ENCODE results near the gene GIPC1.

The GIPC1 gene

GRCh38 chr19:14517446-14517839 is 21.5 kb upstream of the GIPC1 start:
- Histone ChIP-seq H3K4me2 (peak overlapping the region; percentile 79), H3K27me3 (ENCODE audit: insufficient read depth, low read depth) (no peaks in the 10 kb centered on the region), H3K4me3 (IDR thresholded peaks at IDR 0.05; ENCODE audit: insufficient read depth, low read depth, low read length) (no peak overlapping the region), H3K36me3 (ENCODE audit: insufficient read depth) (peaks cover 10% of the 10 kb centered on the region; the same call in 1 of the 2 replicates), H2AFZ (ENCODE audit: low read depth) (peak overlapping the region; percentile 52), H3K4me1 (ENCODE audit: low read depth, poor library complexity, severe bottlenecking) (peaks cover 22% of the 10 kb centered on the region), H4K20me1 (ENCODE audit: insufficient read depth) (peaks cover 17% of the 10 kb centered on the region; the same call in 1 of the 2 replicates), H3K79me2 (ENCODE audit: insufficient read depth, low read depth) (peaks cover 23% of the 10 kb centered on the region), H3K27ac (peak overlapping the region; percentile 21; the same call in 1 of the 2 replicates), H3K9ac (peak overlapping the region; percentile 77)
- TF ChIP-seq, protein P1, sequence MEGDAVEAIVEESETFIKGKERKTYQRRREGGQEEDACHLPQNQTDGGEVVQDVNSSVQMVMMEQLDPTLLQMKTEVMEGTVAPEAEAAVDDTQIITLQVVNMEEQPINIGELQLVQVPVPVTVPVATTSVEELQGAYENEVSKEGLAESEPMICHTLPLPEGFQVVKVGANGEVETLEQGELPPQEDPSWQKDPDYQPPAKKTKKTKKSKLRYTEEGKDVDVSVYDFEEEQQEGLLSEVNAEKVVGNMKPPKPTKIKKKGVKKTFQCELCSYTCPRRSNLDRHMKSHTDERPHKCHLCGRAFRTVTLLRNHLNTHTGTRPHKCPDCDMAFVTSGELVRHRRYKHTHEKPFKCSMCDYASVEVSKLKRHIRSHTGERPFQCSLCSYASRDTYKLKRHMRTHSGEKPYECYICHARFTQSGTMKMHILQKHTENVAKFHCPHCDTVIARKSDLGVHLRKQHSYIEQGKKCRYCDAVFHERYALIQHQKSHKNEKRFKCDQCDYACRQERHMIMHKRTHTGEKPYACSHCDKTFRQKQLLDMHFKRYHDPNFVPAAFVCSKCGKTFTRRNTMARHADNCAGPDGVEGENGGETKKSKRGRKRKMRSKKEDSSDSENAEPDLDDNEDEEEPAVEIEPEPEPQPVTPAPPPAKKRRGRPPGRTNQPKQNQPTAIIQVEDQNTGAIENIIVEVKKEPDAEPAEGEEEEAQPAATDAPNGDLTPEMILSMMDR (conservative IDR thresholded peaks at IDR 0.05; ENCODE audit: low read depth, low read length), result no peak

GRCh38 chr19:14516746-14517438 is 21.0 kb upstream of the GIPC1 start:
- Histone ChIP-seq H3K9ac (peak overlapping the region; percentile 77; the same call in 1 of the 2 replicates), H3K4me2 (peak overlapping the region; percentile 79), H3K27me3 (ENCODE audit: insufficient read depth, low read depth) (no peaks in the 10 kb centered on the region), H3K4me1 (ENCODE audit: low read depth, poor library complexity, severe bottlenecking) (peaks cover 22% of the 10 kb centered on the region), H3K79me2 (ENCODE audit: insufficient read depth, low read depth) (peaks cover 23% of the 10 kb centered on the region), H3K4me3 (IDR thresholded peaks at IDR 0.05; ENCODE audit: insufficient read depth, low read depth, low read length) (no peak overlapping the region), H4K20me1 (ENCODE audit: insufficient read depth) (peaks cover 17% of the 10 kb centered on the region; the same call in 1 of the 2 replicates), H2AFZ (ENCODE audit: low read depth) (no peak overlapping the region), H3K36me3 (ENCODE audit: insufficient read depth) (peaks cover 10% of the 10 kb centered on the region; the same call in 1 of the 2 replicates), H3K27ac (peak overlapping the region; percentile 21; the same call in 1 of the 2 replicates)
- TF ChIP-seq, protein P1 (conservative IDR thresholded peaks at IDR 0.05; ENCODE audit: low read depth, low read length), result no peak

GRCh38 chr19:14516048-14516534 is 20.2 kb upstream of the GIPC1 start:
- H3K27ac ChIP-seq, result no peak overlapping the region
- peaks cover 17% of the 10 kb centered on the region; the same call in 1 of the 2 replicates for H4K20me1 ChIP-seq (ENCODE audit: insufficient read depth)
- peaks cover 22% of the 10 kb centered on the region for H3K4me1 ChIP-seq (ENCODE audit: low read depth, poor library complexity, severe bottlenecking)
- H3K27me3 ChIP-seq (ENCODE audit: insufficient read depth, low read depth), result no peaks in the 10 kb centered on the region
- TF ChIP-seq, protein P1 (conservative IDR thresholded peaks at IDR 0.05; ENCODE audit: low read depth, low read length), result no peak
- H3K4me2 ChIP-seq, result peak overlapping the region; percentile 79
- H3K36me3 ChIP-seq (ENCODE audit: insufficient read depth), result peaks cover 10% of the 10 kb centered on the region; the same call in 1 of the 2 replicates
- H2AFZ ChIP-seq (ENCODE audit: low read depth), result no peak overlapping the region
- no peak overlapping the region for H3K4me3 ChIP-seq (IDR thresholded peaks at IDR 0.05; ENCODE audit: insufficient read depth, low read depth, low read length)
- H3K9ac ChIP-seq, result no peak overlapping the region
- H3K79me2 ChIP-seq (ENCODE audit: insufficient read depth, low read depth), result peaks cover 23% of the 10 kb centered on the region

DNA sequence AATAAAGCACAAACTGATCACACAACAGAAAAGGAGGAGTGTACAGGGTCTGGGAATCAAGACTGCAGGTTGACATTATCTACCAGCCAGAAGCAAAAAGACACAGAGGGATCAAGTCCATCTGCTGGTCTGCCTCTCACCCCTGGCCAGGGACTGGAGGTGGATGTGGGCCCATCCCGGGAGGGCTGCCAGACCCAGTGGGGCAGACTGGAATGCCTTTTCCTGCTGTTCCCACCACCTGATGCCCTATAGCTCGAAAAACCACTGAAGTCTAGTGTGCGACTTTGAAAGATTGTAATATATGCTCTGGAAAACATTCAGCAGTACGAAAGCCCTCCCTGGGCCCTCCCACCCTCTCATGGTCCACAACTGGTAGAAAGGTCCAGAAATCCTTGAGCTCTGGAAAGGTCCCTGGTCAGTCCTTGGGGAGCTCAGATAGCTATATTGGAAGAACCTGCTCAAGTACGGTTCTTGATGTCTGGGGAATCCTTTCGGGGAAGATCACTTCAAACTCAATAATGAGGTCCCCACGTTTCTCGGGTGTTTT is 19.6 kb upstream of the GIPC1 start:
- Histone ChIP-seq H3K79me2 (ENCODE audit: insufficient read depth, low read depth) (peaks cover 23% of the 10 kb centered on the region), H3K27ac (no peak overlapping the region), H3K27me3 (ENCODE audit: insufficient read depth, low read depth) (no peaks in the 10 kb centered on the region), H3K36me3 (ENCODE audit: insufficient read depth) (peaks cover 10% of the 10 kb centered on the region; the same call in 1 of the 2 replicates), H3K4me2 (peak overlapping the region; percentile 17; the same call in 1 of the 2 replicates), H3K4me1 (ENCODE audit: low read depth, poor library complexity, severe bottlenecking) (peaks cover 22% of the 10 kb centered on the region), H3K4me3 (IDR thresholded peaks at IDR 0.05; ENCODE audit: insufficient read depth, low read depth, low read length) (no peak overlapping the region), H4K20me1 (ENCODE audit: insufficient read depth) (peaks cover 17% of the 10 kb centered on the region; the same call in 1 of the 2 replicates), H2AFZ (ENCODE audit: low read depth) (no peak overlapping the region), H3K9ac (no peak overlapping the region)
- TF ChIP-seq, protein P1 (conservative IDR thresholded peaks at IDR 0.05; ENCODE audit: low read depth, low read length), result no peak
